ENCODE data around the gene SPTB. TPM values are rescaled to one million over a fixed set of nuclear protein-coding genes. Genes with fewer than 3 reads are reported as not detected.
A peak's percentile ranks its signal among the peaks of the same experiment; 100 is the strongest.

The SPTB gene
- total and polyA plus RNA-seq, 10 of the 15 experiments (the other 5 are each of a cell fraction or from before 2014, with no cell fraction given), result under 0.01 to 0.04 (median 0.02) TPM; not detected in 4

DNA sequence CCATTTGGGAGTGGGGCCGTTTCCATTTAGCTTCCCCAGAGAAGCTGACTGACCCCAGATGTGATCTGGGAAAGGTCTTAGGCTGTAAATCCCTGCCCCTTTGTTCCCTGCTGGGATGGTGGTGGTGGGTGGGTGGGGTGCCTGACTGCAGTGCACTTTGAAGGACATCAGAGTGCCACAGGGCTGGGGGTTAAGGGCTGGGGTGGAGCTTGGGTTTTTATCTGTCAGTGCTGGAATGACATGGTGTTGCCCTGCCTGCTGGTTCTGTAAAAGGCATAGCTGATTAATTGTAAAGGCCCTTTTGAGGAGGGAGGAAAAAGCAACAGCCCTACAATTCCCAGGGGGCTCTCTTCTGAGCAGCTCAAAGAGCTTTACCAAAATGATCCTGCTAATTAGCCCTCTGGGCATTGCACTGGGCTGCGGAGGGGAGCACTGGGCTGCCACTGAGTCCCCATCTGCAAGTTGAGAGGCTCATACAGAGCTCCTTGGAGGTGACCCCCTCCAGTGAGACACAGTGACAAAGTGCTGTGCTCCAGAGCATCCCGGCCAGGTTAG is 154.4 kb downstream of the SPTB start:
- no peak for FAIRE-seq
- no TSS peak for BruUV-seq (replicated peaks)
- no peak for DNase-seq (ENCODE audit: low read depth, low spot score)
- RAD21 ChIA-PET (ENCODE audit: unreplicated experiment), result interaction anchor here (1.2 to 2.1 kb wide), 2 partner anchors 24 to 54 kb away, joined by 4 to 6 read pairs; no protein-coding TSS in a partner anchor
- no peaks in the 10 kb centered on the region for H3K4me1 ChIP-seq (ENCODE audit: control insufficient read depth, insufficient read depth, low read length)
- H3K27me3 ChIP-seq (replicated peaks in 1 of 2; ENCODE audit: control insufficient read depth in 2 of 2, insufficient read depth in 2 of 2, low read length in 1 of 2), result no peaks in the 10 kb centered on the region; a peak in 3 of 4 replicates
- 43% methylated on average over 3 of the region's 3 CpGs for WGBS (ENCODE audit: insufficient coverage, insufficient replicate concordance, low lambda C conversion rate, missing lambda C conversion rate)
- no peak overlapping the region for H3K4me3 ChIP-seq
- H3K4me2 ChIP-seq (ENCODE audit: control insufficient read depth, insufficient read depth), result no peak overlapping the region
- H3K9ac ChIP-seq (ENCODE audit: control insufficient read depth, insufficient read depth, low read length), result no peak overlapping the region
- TF ChIP-seq MTA2 (IDR thresholded peaks at IDR 0.05; ENCODE audit: low read depth) (0 out of 2 replicates have a peak, but pooled peaks have one; percentile 24), MEF2B (IDR thresholded peaks at IDR 0.05; ENCODE audit: partially characterized antibody, poor library complexity, severe bottlenecking) (peak; percentile 73), BACH1 (IDR thresholded peaks at IDR 0.05; ENCODE audit: borderline replicate concordance) (no peak)
- SMC1A ChIA-PET (ENCODE audit: uncharacterized antibody, unreplicated experiment), result interaction anchor here (0.7 to 1.2 kb wide), 4 partner anchors 8 to 89 kb away, joined by 3 to 5 read pairs (median 4); no protein-coding TSS in a partner anchor
- POLR2A ChIA-PET, result interaction anchor here (0.6 to 1.5 kb wide), 3 partner anchors 9 to 47 kb away, joined by 3 to 4 read pairs (median 3); no protein-coding TSS in a partner anchor
- CTCF ChIA-PET, result interaction anchor here (0.8 to 1.4 kb wide), 5 partner anchors 10 to 55 kb away, joined by 3 to 6 read pairs (median 4); no protein-coding TSS in a partner anchor
- H4K20me1 ChIP-seq (ENCODE audit: control insufficient read depth, insufficient read depth), result no peaks in the 10 kb centered on the region
- H3K9me3 ChIP-seq (replicated peaks; ENCODE audit: control insufficient read depth, insufficient read depth, low read length), result no peaks in the 10 kb centered on the region
- no peak overlapping the region for H3K27ac ChIP-seq (ENCODE audit: control insufficient read depth, insufficient read depth)
- H3K79me2 ChIP-seq (ENCODE audit: control insufficient read depth, insufficient read depth, low read length), result no peaks in the 10 kb centered on the region
- ATAC-seq, result peak; percentile 24
- H2AFZ ChIP-seq (ENCODE audit: control insufficient read depth, low read depth, low read length), result no peak overlapping the region
- intact Hi-C loops (cut with micrococcal nuclease; ENCODE audit: unreplicated experiment), result no loop called here
- no peaks in the 10 kb centered on the region for H3K36me3 ChIP-seq (ENCODE audit: control insufficient read depth in 2 of 2, insufficient read depth in 2 of 2, low read length in 1 of 2)
- in situ Hi-C loops (cut with MboI), result no loop called here

DNA sequence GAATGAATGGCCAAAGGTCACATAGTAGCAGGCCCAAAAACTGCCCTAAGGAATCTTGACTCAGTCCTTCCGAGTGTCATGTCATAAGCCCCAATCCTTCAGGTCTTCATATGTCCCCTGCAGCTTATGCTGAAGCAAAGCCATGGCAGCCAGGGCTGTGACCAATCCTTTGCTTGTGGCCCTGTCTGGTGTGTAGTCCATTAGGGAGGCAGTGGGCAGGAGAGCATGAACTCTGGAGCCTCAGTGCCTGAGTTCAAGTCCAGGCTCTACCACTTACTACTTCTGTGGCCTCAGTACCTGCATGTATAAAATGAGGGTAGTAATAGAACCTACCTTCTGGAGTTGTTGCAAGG is 155.2 kb downstream of the SPTB start:
- ChIA-PET CTCF (interaction anchor here (1.0 to 1.4 kb wide), 3 partner anchors 35 to 55 kb away, joined by 3 to 6 read pairs (median 4); no protein-coding TSS in a partner anchor), SMC1A (ENCODE audit: uncharacterized antibody, unreplicated experiment) (interaction anchor here (1.2 kb wide), 1 partner anchor 50 kb away, joined by 5 read pairs; no protein-coding TSS in a partner anchor), POLR2A (interaction anchor here (1.5 kb wide), 1 partner anchor 8 kb away, joined by 4 read pairs; no protein-coding TSS in a partner anchor), RAD21 (ENCODE audit: unreplicated experiment) (no interaction called here)
- ATAC-seq (no peak), FAIRE-seq (no peak), DNase-seq (ENCODE audit: low read depth, low spot score) (no peak)
- H3K4me2 ChIP-seq (ENCODE audit: control insufficient read depth, insufficient read depth), result no peak overlapping the region
- no peaks in the 10 kb centered on the region for H3K9me3 ChIP-seq (replicated peaks; ENCODE audit: control insufficient read depth, insufficient read depth, low read length)
- H3K4me1 ChIP-seq (ENCODE audit: control insufficient read depth, insufficient read depth, low read length), result no peaks in the 10 kb centered on the region
- WGBS (ENCODE audit: insufficient coverage, insufficient replicate concordance, low lambda C conversion rate, missing lambda C conversion rate), result 89% methylated on average over 1 of the region's 1 CpG
- in situ Hi-C loops (cut with MboI), result no loop called here
- H3K4me3 ChIP-seq, result no peak overlapping the region
- no peak overlapping the region for H3K9ac ChIP-seq (ENCODE audit: control insufficient read depth, insufficient read depth, low read length)
- no peaks in the 10 kb centered on the region for H3K36me3 ChIP-seq (ENCODE audit: control insufficient read depth in 2 of 2, insufficient read depth in 2 of 2, low read length in 1 of 2)
- BruUV-seq (replicated peaks), result no TSS peak
- no peak overlapping the region for H2AFZ ChIP-seq (ENCODE audit: control insufficient read depth, low read depth, low read length)
- no peak overlapping the region for H3K27ac ChIP-seq (ENCODE audit: control insufficient read depth, insufficient read depth)
- H3K27me3 ChIP-seq (replicated peaks in 1 of 2; ENCODE audit: control insufficient read depth in 2 of 2, insufficient read depth in 2 of 2, low read length in 1 of 2), result no peaks in the 10 kb centered on the region; a peak in 3 of 4 replicates
- intact Hi-C loops (cut with micrococcal nuclease; ENCODE audit: unreplicated experiment), result no loop called here
- H4K20me1 ChIP-seq (ENCODE audit: control insufficient read depth, insufficient read depth), result no peaks in the 10 kb centered on the region
- H3K79me2 ChIP-seq (ENCODE audit: control insufficient read depth, insufficient read depth, low read length), result no peaks in the 10 kb centered on the region
- TF ChIP-seq SMC3 (IDR thresholded peaks at IDR 0.05; ENCODE audit: borderline replicate concordance, low read length) (no peak), MTA3 (IDR thresholded peaks at IDR 0.05; ENCODE audit: borderline replicate concordance, low read length) (no peak), SUZ12 (IDR thresholded peaks at IDR 0.05; ENCODE audit: unreplicated experiment) (no peak), CHD1 (IDR thresholded peaks at IDR 0.05; ENCODE audit: low read depth, low read length) (no peak), SRF (IDR thresholded peaks at IDR 0.05; ENCODE audit: low read depth in 2 of 2, low read length in 2 of 2) (no peak), SUPT20H (IDR thresholded peaks at IDR 0.05; ENCODE audit: borderline replicate concordance, control insufficient read depth, low read depth, low read length) (no peak), RBBP5 (conservative IDR thresholded peaks at IDR 0.05) (no peak), HDAC2 (IDR thresholded peaks at IDR 0.05) (no peak), FOS (IDR thresholded peaks at IDR 0.05; ENCODE audit: borderline replicate concordance, extremely low read depth, insufficient read length) (no peak), KDM1A (IDR thresholded peaks at IDR 0.05; ENCODE audit: borderline replicate concordance) (no peak), RFX5 (IDR thresholded peaks at IDR 0.05; ENCODE audit: low read depth, low read length) (no peak), SPI1 (IDR thresholded peaks at IDR 0.05; ENCODE audit: borderline replicate concordance, insufficient read depth, low read depth, low read length) (no peak), MYC (IDR thresholded peaks at IDR 0.05; ENCODE audit: insufficient read depth, insufficient read length, insufficient replicate concordance, low read length, severe bottlenecking) (no peak), EGR1 (IDR thresholded peaks at IDR 0.05; ENCODE audit: borderline replicate concordance in 1 of 2, low read depth in 2 of 2, low read length in 2 of 2) (no peak)
- TF ChIP-seq, protein P1, sequence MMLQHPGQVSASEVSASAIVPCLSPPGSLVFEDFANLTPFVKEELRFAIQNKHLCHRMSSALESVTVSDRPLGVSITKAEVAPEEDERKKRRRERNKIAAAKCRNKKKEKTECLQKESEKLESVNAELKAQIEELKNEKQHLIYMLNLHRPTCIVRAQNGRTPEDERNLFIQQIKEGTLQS (IDR thresholded peaks at IDR 0.05; ENCODE audit: borderline replicate concordance, extremely low read depth, low read depth, low read length), result no peak
